OCI-M1 (cell line): Measurements from ENCODE around the gene LRRC26.

Source experiments
- DNase-seq: peaks from one replicate; lab custom pipeline; 2025; lab: John Stamatoyannopoulos, UW

Gene LRRC26

GRCh38 chr9:137150617-137151457, 19.0 kb downstream of the LRRC26 start:
- DNase-seq, result peak; percentile 98

- DNase-seq, result no peak
Observed at GRCh38 chr9:137149942-137150616, 19.8 kb downstream of the LRRC26 start.

GRCh38 chr9:137149363-137149762, 20.5 kb downstream of the LRRC26 start:
- no peak for DNase-seq

- no peak for DNase-seq
Observed at GRCh38 chr9:137148661-137149060, 21.2 kb downstream of the LRRC26 start.

- DNase-seq, result no peak
Observed at GRCh38 chr9:137148242-137148641, 21.6 kb downstream of the LRRC26 start.

GRCh38 chr9:137147793-137148160, 22.1 kb downstream of the LRRC26 start:
- DNase-seq, result no peak

- DNase-seq, result no peak
Observed at GRCh38 chr9:137147091-137147792, 22.6 kb downstream of the LRRC26 start.

- DNase-seq, result no peak
Observed at GRCh38 chr9:137146527-137146918, 23.3 kb downstream of the LRRC26 start.

- no peak for DNase-seq
Observed at GRCh38 chr9:137145731-137146526, 23.9 kb downstream of the LRRC26 start.

- DNase-seq, result no peak
Observed at GRCh38 chr9:137143459-137143858, 26.4 kb downstream of the LRRC26 start.

GRCh38 chr9:137141976-137142936, 27.6 kb downstream of the LRRC26 start:
- no peak for DNase-seq

- no peak for DNase-seq
Observed at GRCh38 chr9:137141050-137141810, 28.6 kb downstream of the LRRC26 start.

GRCh38 chr9:137140151-137141012, 29.5 kb downstream of the LRRC26 start:
- no peak for DNase-seq

- DNase-seq, result no peak
Observed at GRCh38 chr9:137139468-137140150, 30.2 kb downstream of the LRRC26 start.

GRCh38 chr9:137138722-137139467, 31.0 kb downstream of the LRRC26 start, which contains the start of gene GRIN1:
Gene GRIN1, plus strand, starts transcription at chr9:137139154. Its CDS starts 333 bp downstream, at chr9:137139487.
- DNase-seq, result no peak

GRCh38 chr9:137138058-137138721, 31.7 kb downstream of the LRRC26 start:
- no peak for DNase-seq
